Mammary epithelial cell (primary cell): Measurements from ENCODE around the gene U2AF1L4.

ENCODE experiments used
- CTCF ChIP-seq, 2 donors: IDR thresholded peaks in 1 of 2; conservative IDR thresholded peaks in 1 of 2; 2 replicates each; pipeline ENCODE4 v1.5.1; 2011 to 2012; ENCODE audit warnings: inconsistent platforms in 2 of 2, low read length in 2 of 2, mild to moderate bottlenecking in 2 of 2, control low read depth in 1 of 2, low read depth in 1 of 2; ENCODE audit not compliant: insufficient read depth in 1 of 2; ENCODE audit errors: extremely low read depth in 1 of 2
- EZH2 ChIP-seq: IDR thresholded peaks from 2 replicates; pipeline ENCODE4 v1.6.1; 2012; ENCODE audit warnings: low read length, inconsistent platforms, borderline replicate concordance

- TF ChIP-seq CTCF (conservative IDR thresholded peaks at IDR 0.05 in 1 of 2, IDR thresholded peaks at IDR 0.05 in 1 of 2; ENCODE audit: extremely low read depth in 1 of 2, insufficient read depth in 1 of 2, low read depth in 1 of 2, low read length in 2 of 2) (no peak), EZH2 (no peak)
Observed at GRCh38 chr19:35712567-35713505, 32.4 kb downstream of the U2AF1L4 start.
